K562 (cell line): ENCODE measurements around the gene MCFD2.

Experiments
- BRCA1 ChIP-seq, 2 experiments: fragments of 450-650 bp in 1 of 2; sonication (generic) in 1 of 2; formaldehyde crosslinking in 1 of 2; IDR thresholded peaks; 2 replicates each; pipeline versions ENCODE4 v1.5.0 to v1.6.1; 2017 to 2020; ENCODE audit warnings: mild to moderate bottlenecking in 1 of 2, missing genetic modification reagents in 1 of 2
- EGR1 ChIP-seq: fragments of 450-650 bp; conservative IDR thresholded peaks from 2 replicates; pipeline ENCODE4 v1.6.1; 2017; ENCODE audit warnings: mild to moderate bottlenecking
- FOXA3 ChIP-seq, 2 experiments: fragments of 450-650 bp in 1 of 2; sonication (generic) in 1 of 2; formaldehyde crosslinking; IDR thresholded peaks in 1 of 2; conservative IDR thresholded peaks in 1 of 2; 2 replicates each; pipeline versions ENCODE4 v1.4.0 to v1.8.0; 2020 to 2022; ENCODE audit warnings: mild to moderate bottlenecking in 2 of 2, missing genetic modification reagents in 1 of 2
- GATA2 ChIP-seq: sonication (generic); formaldehyde crosslinking; IDR thresholded peaks from 2 replicates; pipeline ENCODE4 v1.4.0; 2020; ENCODE audit warnings: mild to moderate bottlenecking, missing genetic modification reagents
- HDAC2 ChIP-seq: fragments of 450-650 bp; IDR thresholded peaks from 2 replicates; pipeline ENCODE4 v1.6.1; 2016; ENCODE audit warnings: mild to moderate bottlenecking
- JUNB ChIP-seq: fragments of 450-650 bp; formaldehyde crosslinking; conservative IDR thresholded peaks from 2 replicates; pipeline ENCODE4 v1.4.0; 2020; ENCODE audit warnings: mild to moderate bottlenecking
- LARP7 ChIP-seq: fragments of 450-650 bp; IDR thresholded peaks from 2 replicates; pipeline ENCODE4 v1.6.1; 2016
- NR3C1 ChIP-seq: sonication (generic); formaldehyde crosslinking; IDR thresholded peaks from 2 replicates; pipeline ENCODE4 v1.8.1; 2022; ENCODE audit warnings: missing genetic modification reagents
- TAF1 ChIP-seq: IDR thresholded peaks from 2 replicates; pipeline ENCODE4 v1.6.1; 2011; ENCODE audit warnings: mild to moderate bottlenecking, low read length, moderate library complexity; ENCODE audit not compliant: insufficient read depth, control insufficient read depth, severe bottlenecking; ENCODE audit errors: extremely low read depth
- TF ChIP-seq, protein P1 (sequence below): sonication (generic); formaldehyde crosslinking; IDR thresholded peaks from 2 replicates; pipeline ENCODE4 v1.8.1; 2023; ENCODE audit warnings: mild to moderate bottlenecking, missing genetic modification reagents
- TF ChIP-seq, protein P2 (sequence below): fragments of 450-650 bp; formaldehyde crosslinking; IDR thresholded peaks from 2 replicates; pipeline ENCODE4 v1.4.0; 2020; ENCODE audit warnings: mild to moderate bottlenecking, moderate library complexity
- TF ChIP-seq, protein P3 (sequence below): fragments of 450-650 bp; formaldehyde crosslinking; IDR thresholded peaks from 2 replicates; pipeline ENCODE4 v1.4.0; 2020; ENCODE audit warnings: mild to moderate bottlenecking, mixed read lengths
- TF ChIP-seq, protein P4 (sequence below): sonication (generic); formaldehyde crosslinking; IDR thresholded peaks from 2 replicates; pipeline ENCODE4 v1.9.0; 2022; ENCODE audit warnings: mild to moderate bottlenecking, missing genetic modification reagents
- TF ChIP-seq, protein P5 (sequence below), 2 experiments: fragments of 450-650 bp; formaldehyde crosslinking in 1 of 2; IDR thresholded peaks; 2 replicates each; pipeline versions ENCODE4 v1.4.0 to v1.6.1; 2014 to 2020; ENCODE audit warnings: mild to moderate bottlenecking in 2 of 2, borderline replicate concordance in 1 of 2, low read depth in 1 of 2

DNA sequence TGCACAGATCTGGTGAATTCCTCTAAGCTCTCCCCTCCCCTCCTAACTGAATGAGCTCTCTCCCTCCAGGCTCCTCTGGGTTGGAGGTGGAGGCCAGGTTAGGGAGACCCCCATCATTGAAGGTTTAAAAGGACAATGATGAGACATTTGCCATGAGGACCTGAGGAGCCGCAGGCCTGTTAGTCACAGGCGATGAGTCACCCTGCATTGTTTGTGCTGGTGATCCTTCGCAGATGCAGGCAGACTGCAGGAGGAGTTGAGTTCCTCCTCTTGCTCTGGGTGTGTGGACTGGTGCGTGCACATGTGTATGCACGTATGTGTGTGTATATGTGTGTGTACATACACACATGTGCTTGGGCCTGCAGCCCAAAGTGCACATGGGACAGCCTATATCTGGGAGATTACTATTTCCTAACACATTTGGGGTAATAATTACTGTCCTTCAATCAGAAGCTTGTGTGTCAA, 42.0 kb downstream of the MCFD2 start:
- TF ChIP-seq, protein P1, sequence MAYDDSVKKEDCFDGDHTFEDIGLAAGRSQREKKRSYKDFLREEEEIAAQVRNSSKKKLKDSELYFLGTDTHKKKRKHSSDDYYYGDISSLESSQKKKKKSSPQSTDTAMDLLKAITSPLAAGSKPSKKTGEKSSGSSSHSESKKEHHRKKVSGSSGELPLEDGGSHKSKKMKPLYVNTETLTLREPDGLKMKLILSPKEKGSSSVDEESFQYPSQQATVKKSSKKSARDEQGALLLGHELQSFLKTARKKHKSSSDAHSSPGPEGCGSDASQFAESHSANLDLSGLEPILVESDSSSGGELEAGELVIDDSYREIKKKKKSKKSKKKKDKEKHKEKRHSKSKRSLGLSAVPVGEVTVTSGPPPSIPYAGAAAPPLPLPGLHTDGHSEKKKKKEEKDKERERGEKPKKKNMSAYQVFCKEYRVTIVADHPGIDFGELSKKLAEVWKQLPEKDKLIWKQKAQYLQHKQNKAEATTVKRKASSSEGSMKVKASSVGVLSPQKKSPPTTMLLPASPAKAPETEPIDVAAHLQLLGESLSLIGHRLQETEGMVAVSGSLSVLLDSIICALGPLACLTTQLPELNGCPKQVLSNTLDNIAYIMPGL (CRISPR knock-in tag), result no peak
- TF ChIP-seq BRCA1 (IDR thresholded peaks at IDR 0.05) (no peak), BRCA1 (CRISPR knock-in tag; IDR thresholded peaks at IDR 0.05) (no peak), GATA2 (no peak), NR3C1 (CRISPR knock-in tag) (no peak), JUNB (CRISPR knock-in tag) (peak; percentile 86), HDAC2 (no peak), TAF1 (no peak), FOXA3 (CRISPR knock-in tag; conservative IDR thresholded peaks at IDR 0.05 in 1 of 2, IDR thresholded peaks at IDR 0.05 in 1 of 2) (no peak), EGR1 (no peak), LARP7 (no peak)
- TF ChIP-seq, protein P2, sequence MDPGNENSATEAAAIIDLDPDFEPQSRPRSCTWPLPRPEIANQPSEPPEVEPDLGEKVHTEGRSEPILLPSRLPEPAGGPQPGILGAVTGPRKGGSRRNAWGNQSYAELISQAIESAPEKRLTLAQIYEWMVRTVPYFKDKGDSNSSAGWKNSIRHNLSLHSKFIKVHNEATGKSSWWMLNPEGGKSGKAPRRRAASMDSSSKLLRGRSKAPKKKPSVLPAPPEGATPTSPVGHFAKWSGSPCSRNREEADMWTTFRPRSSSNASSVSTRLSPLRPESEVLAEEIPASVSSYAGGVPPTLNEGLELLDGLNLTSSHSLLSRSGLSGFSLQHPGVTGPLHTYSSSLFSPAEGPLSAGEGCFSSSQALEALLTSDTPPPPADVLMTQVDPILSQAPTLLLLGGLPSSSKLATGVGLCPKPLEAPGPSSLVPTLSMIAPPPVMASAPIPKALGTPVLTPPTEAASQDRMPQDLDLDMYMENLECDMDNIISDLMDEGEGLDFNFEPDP (CRISPR knock-in tag), result no peak
- TF ChIP-seq, protein P3, sequence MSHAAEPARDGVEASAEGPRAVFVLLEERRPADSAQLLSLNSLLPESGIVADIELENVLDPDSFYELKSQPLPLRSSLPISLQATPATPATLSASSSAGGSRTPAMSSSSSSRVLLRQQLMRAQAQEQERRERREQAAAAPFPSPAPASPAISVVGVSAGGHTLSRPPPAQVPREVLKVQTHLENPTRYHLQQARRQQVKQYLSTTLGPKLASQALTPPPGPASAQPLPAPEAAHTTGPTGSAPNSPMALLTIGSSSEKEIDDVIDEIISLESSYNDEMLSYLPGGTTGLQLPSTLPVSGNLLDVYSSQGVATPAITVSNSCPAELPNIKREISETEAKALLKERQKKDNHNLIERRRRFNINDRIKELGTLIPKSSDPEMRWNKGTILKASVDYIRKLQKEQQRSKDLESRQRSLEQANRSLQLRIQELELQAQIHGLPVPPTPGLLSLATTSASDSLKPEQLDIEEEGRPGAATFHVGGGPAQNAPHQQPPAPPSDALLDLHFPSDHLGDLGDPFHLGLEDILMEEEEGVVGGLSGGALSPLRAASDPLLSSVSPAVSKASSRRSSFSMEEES (CRISPR knock-in tag), result no peak
- TF ChIP-seq, protein P4, sequence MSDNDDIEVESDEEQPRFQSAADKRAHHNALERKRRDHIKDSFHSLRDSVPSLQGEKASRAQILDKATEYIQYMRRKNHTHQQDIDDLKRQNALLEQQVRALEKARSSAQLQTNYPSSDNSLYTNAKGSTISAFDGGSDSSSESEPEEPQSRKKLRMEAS (CRISPR knock-in tag), result peak; percentile 90
- TF ChIP-seq, protein P5, sequence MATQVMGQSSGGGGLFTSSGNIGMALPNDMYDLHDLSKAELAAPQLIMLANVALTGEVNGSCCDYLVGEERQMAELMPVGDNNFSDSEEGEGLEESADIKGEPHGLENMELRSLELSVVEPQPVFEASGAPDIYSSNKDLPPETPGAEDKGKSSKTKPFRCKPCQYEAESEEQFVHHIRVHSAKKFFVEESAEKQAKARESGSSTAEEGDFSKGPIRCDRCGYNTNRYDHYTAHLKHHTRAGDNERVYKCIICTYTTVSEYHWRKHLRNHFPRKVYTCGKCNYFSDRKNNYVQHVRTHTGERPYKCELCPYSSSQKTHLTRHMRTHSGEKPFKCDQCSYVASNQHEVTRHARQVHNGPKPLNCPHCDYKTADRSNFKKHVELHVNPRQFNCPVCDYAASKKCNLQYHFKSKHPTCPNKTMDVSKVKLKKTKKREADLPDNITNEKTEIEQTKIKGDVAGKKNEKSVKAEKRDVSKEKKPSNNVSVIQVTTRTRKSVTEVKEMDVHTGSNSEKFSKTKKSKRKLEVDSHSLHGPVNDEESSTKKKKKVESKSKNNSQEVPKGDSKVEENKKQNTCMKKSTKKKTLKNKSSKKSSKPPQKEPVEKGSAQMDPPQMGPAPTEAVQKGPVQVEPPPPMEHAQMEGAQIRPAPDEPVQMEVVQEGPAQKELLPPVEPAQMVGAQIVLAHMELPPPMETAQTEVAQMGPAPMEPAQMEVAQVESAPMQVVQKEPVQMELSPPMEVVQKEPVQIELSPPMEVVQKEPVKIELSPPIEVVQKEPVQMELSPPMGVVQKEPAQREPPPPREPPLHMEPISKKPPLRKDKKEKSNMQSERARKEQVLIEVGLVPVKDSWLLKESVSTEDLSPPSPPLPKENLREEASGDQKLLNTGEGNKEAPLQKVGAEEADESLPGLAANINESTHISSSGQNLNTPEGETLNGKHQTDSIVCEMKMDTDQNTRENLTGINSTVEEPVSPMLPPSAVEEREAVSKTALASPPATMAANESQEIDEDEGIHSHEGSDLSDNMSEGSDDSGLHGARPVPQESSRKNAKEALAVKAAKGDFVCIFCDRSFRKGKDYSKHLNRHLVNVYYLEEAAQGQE (IDR thresholded peaks at IDR 0.05; ENCODE audit: borderline replicate concordance), result no peak
- TF ChIP-seq, protein P5 (CRISPR knock-in tag; IDR thresholded peaks at IDR 0.05; ENCODE audit: low read depth), result no peak
